Panc1 (cell line): ENCODE data around the gene FAM193A. TPM values are rescaled to one million over a fixed set of nuclear protein-coding genes. Genes with fewer than 3 reads are reported as not detected.

ENCODE experiments used
- ATAC-seq: fragments of 200-7000 bp; cut with Tn5 transposase; 2 replicates; pipeline ENCODE4 v1.9.1; 2020; ENCODE audit warnings: mild to moderate bottlenecking, moderate library complexity
- BruUV-seq: library from RNA; stranded (reverse); fragments of 400-500 nt; replicated peaks from 2 replicates; lab custom pipeline; 2021; lab: Mats Ljungman, UMichigan
- CTCF ChIA-PET: fragments of 300-600 bp; sonication (Branson Sonifier 250); formaldehyde crosslinking; loops from one replicate; lab custom pipeline; 2022; ENCODE audit warnings: antibody characterized with exemption; lab: Charles Lee
- POLR2A ChIA-PET: fragments of 300-600 bp; sonication (Branson Sonifier 250); formaldehyde crosslinking; loops from one replicate; lab custom pipeline; 2022; ENCODE audit warnings: antibody characterized with exemption; lab: Charles Lee
- DNase-seq: peaks from one replicate; pipeline ENCODE4 v3.0.0-alpha.2; 2010; ENCODE audit warnings: low read depth, low spot score
- H3K27ac ChIP-seq: 2 replicates; pipeline ENCODE4 v1.5.1; 2011; ENCODE audit warnings: mild to moderate bottlenecking, low read length, inconsistent platforms
- H3K27me3 ChIP-seq: fragments of 200-500 bp; sonication (Bioruptor generic); 2 replicates; pipeline ENCODE4 v1.6.0; 2014; ENCODE audit warnings: low read length, inconsistent platforms; ENCODE audit not compliant: control insufficient read depth, insufficient read depth
- H3K36me3 ChIP-seq: fragments of 200-500 bp; sonication (Bioruptor generic); 2 replicates; pipeline ENCODE4 v1.5.1; 2014; ENCODE audit warnings: inconsistent platforms, mild to moderate bottlenecking, low read length, moderate library complexity; ENCODE audit not compliant: control insufficient read depth, insufficient read depth
- H3K4me1 ChIP-seq: 2 replicates; pipeline ENCODE4 v1.5.1; 2011; ENCODE audit warnings: inconsistent platforms, mild to moderate bottlenecking, low read length, moderate library complexity; ENCODE audit not compliant: control insufficient read depth, insufficient read depth
- H3K4me3 ChIP-seq, 2 experiments: 2 replicates each; pipeline ENCODE4 v1.5.1; 2011 to 2012; ENCODE audit warnings: low read depth in 2 of 2, low read length in 2 of 2, mild to moderate bottlenecking in 2 of 2, inconsistent platforms in 1 of 2, moderate library complexity in 1 of 2
- H3K9me3 ChIP-seq: fragments of 200-500 bp; sonication (Bioruptor generic); 2 replicates; pipeline ENCODE4 v1.5.1; 2014; ENCODE audit warnings: low read depth, mild to moderate bottlenecking, inconsistent platforms, low read length, moderate library complexity; ENCODE audit not compliant: control insufficient read depth, insufficient read depth
- POLR2AphosphoS5 ChIP-seq: IDR thresholded peaks from 2 replicates; pipeline ENCODE4 v1.6.1; 2012; ENCODE audit warnings: mild to moderate bottlenecking, low read depth, low read length, moderate library complexity
- SIN3A ChIP-seq: IDR thresholded peaks from 2 replicates; pipeline ENCODE4 v1.6.1; 2012; ENCODE audit warnings: low read depth, mild to moderate bottlenecking, low read length, moderate library complexity, borderline replicate concordance; ENCODE audit not compliant: insufficient read depth
- TCF7L2 ChIP-seq: IDR thresholded peaks from 2 replicates; pipeline ENCODE4 v1.6.1; 2011; ENCODE audit warnings: mild to moderate bottlenecking, low read depth, low read length, inconsistent platforms
- in situ Hi-C: cut with HindIII; loops from 2 replicates; pipeline ENCODE4 v1.10.0; 2016; ENCODE audit warnings: low sequenced_read_pairs, low pct_unique_long_range_greater_than_20kb
- intact Hi-C: fragments of 100-400 bp; cut with micrococcal nuclease; formaldehyde crosslinking; loops from one replicate; pipeline ENCODE4 v1.10.0; 2022; ENCODE audit not compliant: unreplicated experiment
- total RNA-seq: library from RNA; stranded (reverse); gene quantifications from one replicate; pipeline ENCODE4 v1.2.1, GENCODE V29; 2021; ENCODE audit not compliant: unreplicated experiment
- TF ChIP-seq, protein P1 (sequence below), 2 experiments: IDR thresholded peaks; 2 replicates each; pipeline ENCODE4 v1.6.1; 2011 to 2012; ENCODE audit warnings: low read depth in 2 of 2, control low read depth in 1 of 2, low read length in 1 of 2, mild to moderate bottlenecking in 1 of 2, moderate library complexity in 1 of 2; ENCODE audit not compliant: insufficient read depth in 1 of 2
- TF ChIP-seq, protein P2 (sequence below): fragments of 450-650 bp; IDR thresholded peaks from 2 replicates; pipeline ENCODE4 v1.5.1; 2017; ENCODE audit warnings: mild to moderate bottlenecking

The FAM193A gene
- total RNA-seq, 1 experiment from 2014 or later: 25.7 TPM

GRCh38 chr4:2621419-2621818, 85.0 kb downstream of the FAM193A start:
- Histone ChIP-seq H3K4me3 (no peak overlapping the region), H3K27ac (no peak overlapping the region), H3K36me3 (no peaks in the 10 kb centered on the region; the same call in 1 of the 2 replicates), H3K9me3 (no peaks in the 10 kb centered on the region), H3K4me1 (no peaks in the 10 kb centered on the region), H3K27me3 (no peaks in the 10 kb centered on the region)
- DNase-seq (no peak), ATAC-seq (0 out of 2 replicates have a peak, but pooled peaks have one; percentile 27)
- in situ Hi-C loops: no loop called here
- TF ChIP-seq POLR2AphosphoS5 (no peak), TCF7L2 (no peak), SIN3A (no peak)
- TF ChIP-seq, protein P1, sequence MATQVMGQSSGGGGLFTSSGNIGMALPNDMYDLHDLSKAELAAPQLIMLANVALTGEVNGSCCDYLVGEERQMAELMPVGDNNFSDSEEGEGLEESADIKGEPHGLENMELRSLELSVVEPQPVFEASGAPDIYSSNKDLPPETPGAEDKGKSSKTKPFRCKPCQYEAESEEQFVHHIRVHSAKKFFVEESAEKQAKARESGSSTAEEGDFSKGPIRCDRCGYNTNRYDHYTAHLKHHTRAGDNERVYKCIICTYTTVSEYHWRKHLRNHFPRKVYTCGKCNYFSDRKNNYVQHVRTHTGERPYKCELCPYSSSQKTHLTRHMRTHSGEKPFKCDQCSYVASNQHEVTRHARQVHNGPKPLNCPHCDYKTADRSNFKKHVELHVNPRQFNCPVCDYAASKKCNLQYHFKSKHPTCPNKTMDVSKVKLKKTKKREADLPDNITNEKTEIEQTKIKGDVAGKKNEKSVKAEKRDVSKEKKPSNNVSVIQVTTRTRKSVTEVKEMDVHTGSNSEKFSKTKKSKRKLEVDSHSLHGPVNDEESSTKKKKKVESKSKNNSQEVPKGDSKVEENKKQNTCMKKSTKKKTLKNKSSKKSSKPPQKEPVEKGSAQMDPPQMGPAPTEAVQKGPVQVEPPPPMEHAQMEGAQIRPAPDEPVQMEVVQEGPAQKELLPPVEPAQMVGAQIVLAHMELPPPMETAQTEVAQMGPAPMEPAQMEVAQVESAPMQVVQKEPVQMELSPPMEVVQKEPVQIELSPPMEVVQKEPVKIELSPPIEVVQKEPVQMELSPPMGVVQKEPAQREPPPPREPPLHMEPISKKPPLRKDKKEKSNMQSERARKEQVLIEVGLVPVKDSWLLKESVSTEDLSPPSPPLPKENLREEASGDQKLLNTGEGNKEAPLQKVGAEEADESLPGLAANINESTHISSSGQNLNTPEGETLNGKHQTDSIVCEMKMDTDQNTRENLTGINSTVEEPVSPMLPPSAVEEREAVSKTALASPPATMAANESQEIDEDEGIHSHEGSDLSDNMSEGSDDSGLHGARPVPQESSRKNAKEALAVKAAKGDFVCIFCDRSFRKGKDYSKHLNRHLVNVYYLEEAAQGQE (IDR thresholded peaks at IDR 0.05; ENCODE audit: insufficient read depth in 1 of 2, low read depth in 2 of 2, low read length in 1 of 2): no peak
- TF ChIP-seq, protein P2, sequence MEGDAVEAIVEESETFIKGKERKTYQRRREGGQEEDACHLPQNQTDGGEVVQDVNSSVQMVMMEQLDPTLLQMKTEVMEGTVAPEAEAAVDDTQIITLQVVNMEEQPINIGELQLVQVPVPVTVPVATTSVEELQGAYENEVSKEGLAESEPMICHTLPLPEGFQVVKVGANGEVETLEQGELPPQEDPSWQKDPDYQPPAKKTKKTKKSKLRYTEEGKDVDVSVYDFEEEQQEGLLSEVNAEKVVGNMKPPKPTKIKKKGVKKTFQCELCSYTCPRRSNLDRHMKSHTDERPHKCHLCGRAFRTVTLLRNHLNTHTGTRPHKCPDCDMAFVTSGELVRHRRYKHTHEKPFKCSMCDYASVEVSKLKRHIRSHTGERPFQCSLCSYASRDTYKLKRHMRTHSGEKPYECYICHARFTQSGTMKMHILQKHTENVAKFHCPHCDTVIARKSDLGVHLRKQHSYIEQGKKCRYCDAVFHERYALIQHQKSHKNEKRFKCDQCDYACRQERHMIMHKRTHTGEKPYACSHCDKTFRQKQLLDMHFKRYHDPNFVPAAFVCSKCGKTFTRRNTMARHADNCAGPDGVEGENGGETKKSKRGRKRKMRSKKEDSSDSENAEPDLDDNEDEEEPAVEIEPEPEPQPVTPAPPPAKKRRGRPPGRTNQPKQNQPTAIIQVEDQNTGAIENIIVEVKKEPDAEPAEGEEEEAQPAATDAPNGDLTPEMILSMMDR: no peak
- intact Hi-C loops: no loop called here
- CTCF ChIA-PET: interaction anchor here (0.6 kb wide), 1 partner anchor 13 kb away, joined by 9 read pairs; no protein-coding TSS in a partner anchor
- TSS peak; percentile 47 for BruUV-seq
- POLR2A ChIA-PET: interaction anchor here (0.7 kb wide), 1 partner anchor 297 kb away, joined by 13 read pairs; no protein-coding TSS in a partner anchor

DNA sequence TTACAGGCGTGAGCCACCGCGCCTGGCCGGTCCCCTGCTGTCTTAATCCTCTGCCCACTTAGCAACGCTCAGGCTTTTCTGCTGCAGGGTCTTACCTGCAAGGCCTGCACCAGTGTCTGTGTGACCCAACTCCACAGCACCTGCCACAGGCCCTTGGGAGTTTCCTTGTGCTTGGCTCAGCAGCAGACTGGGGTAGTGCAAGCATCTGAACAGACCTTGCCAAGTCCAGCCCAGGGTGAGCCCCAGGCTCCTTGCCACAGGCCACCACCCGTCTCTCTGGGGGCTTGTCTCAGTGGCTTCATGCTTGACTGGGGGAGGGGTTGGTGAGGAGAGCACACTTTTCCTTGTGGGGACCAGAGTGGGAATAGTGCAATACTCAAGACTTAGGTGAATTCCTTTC, 87.0 kb downstream of the FAM193A start:
- H3K36me3 ChIP-seq: no peaks in the 10 kb centered on the region; the same call in 1 of the 2 replicates
- DNase-seq: no peak
- in situ Hi-C loops (no loop called here), intact Hi-C loops (no loop called here)
- H3K4me1 ChIP-seq: no peaks in the 10 kb centered on the region
- ChIA-PET POLR2A (no interaction called here), CTCF (no interaction called here)
- H3K4me3 ChIP-seq: no peak overlapping the region
- no peaks in the 10 kb centered on the region for H3K27me3 ChIP-seq
- BruUV-seq: no TSS peak
- no peak for ATAC-seq
- H3K27ac ChIP-seq: no peak overlapping the region
- TF ChIP-seq, protein P2: no peak
- TF ChIP-seq TCF7L2 (no peak), SIN3A (no peak), POLR2AphosphoS5 (no peak)
- TF ChIP-seq, protein P1 (IDR thresholded peaks at IDR 0.05; ENCODE audit: insufficient read depth in 1 of 2, low read depth in 2 of 2, low read length in 1 of 2): no peak
- no peaks in the 10 kb centered on the region for H3K9me3 ChIP-seq
